KG1 (cell line): ENCODE results near the gene NUP98.
A peak's percentile ranks its signal among the peaks of the same experiment; 100 is the strongest.

Source experiments
- DNase-seq: peaks from one replicate; lab custom pipeline; 2025; lab: John Stamatoyannopoulos, UW

NUP98 gene

GRCh38 chr11:3641191-3641590 lies 156.2 kb downstream of the NUP98 start:
- DNase-seq, result no peak

GRCh38 chr11:3639841-3640240 lies 157.5 kb downstream of the NUP98 start:
- DNase-seq, result no peak

- no peak for DNase-seq
Measured at GRCh38 chr11:3638513-3638912, 158.8 kb downstream of the NUP98 start.

GRCh38 chr11:3637201-3637600 lies 160.2 kb downstream of the NUP98 start:
- DNase-seq, result no peak

DNA sequence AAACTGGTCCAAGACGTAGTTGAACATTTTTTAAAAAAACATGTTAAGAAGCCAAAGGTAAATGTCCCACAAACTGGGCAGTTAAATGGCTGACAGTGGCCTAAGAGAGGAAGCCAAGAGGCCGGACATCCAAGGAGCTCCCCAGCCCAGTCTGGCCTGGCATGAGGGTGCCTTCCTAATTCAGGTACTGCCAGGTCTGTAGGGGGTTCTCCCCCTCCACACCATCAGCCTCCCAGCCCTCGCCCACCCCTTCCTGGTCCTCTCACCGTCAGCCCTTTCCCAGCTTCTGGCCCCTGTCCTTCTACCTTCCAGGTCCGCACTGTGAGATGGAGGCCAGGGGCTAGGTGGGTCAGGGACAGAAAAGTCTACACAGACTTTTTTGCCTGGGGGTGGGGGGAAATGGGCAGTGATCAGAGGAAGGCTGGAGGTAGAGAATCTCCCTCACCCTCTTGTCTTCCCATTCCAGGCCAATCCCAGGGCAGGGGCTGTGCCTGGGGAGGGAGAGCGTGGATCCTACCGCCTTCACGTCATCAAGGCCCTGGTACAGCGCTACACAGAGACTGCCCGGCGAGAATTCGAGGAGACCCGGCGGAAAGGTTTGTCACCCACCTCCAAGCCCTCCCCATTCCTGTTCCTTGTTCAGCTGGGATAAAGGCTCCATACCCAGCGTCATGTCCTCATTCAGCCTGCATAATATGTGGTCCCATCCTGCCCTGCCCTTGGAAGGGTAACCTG lies 161.5 kb downstream of the NUP98 start:
- DNase-seq, result no peak

DNA sequence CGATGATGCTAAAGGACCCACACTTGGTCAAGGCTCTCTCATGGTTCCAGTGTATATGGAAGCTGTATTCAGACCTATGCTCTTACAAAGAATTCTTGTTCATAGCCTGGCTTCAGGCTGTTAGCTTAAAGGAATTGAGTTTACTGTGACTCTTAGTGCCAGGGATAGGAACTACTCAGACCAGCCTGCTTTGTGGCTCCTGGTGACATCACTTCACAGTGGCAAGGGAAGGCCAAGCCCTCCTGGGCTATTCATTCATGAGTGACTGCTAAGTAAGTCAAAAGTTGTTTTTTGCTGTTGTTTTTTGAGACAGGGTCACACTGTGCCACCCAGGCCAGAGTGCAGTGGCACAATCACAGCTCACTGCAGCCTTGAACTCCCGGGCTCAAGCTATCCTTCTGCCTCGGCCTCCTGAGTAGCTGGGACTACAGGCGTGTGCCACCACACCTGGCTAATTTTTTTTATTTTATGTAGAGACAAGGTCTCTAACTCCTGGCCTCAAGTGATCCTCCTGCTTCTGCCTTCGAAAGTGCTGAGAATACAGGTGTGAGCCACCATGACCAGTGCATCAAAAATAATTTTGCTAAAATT lies 165.2 kb downstream of the NUP98 start:
- DNase-seq, result no peak

GRCh38 chr11:3631331-3631730 lies 166.0 kb downstream of the NUP98 start:
- no peak for DNase-seq

DNA sequence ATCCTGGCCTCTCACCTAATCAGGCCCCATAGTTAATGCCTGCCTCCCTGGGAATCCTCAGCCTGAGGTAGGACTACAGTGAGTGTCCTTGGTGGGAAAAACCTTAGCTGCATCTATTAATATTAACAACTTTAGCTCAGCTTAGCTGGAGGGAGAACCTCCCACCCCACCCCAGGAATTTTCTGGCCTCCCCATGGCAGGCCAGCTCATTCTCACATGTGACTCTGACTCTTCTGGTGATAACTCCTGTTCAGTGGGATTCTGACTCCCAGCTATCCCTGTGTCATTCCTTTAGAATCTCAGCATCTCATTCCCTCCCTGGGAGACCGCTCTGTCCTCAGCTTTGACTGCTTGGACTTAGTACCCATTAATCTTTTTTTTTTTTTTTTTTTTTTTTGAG lies 170.1 kb downstream of the NUP98 start:
- DNase-seq, result no peak

- DNase-seq, result peak; percentile 80
Measured at GRCh38 chr11:3626250-3626960, 170.9 kb downstream of the NUP98 start.
